ENCODE results near the gene SPR.

Gene SPR

GRCh38 chr2:72933207-72933606, 46.0 kb downstream of the SPR start:
- FAIRE-seq: no peak

GRCh38 chr2:72933646-72934151, 46.5 kb downstream of the SPR start:
- FAIRE-seq: no peak

- FAIRE-seq: no peak
These were observed 47.7 kb downstream of the SPR start for GRCh38 chr2:72934683-72935610.

- FAIRE-seq: no peak
These were observed 48.4 kb downstream of the SPR start for GRCh38 chr2:72935611-72935957.

GRCh38 chr2:72936660-72937355, 49.6 kb downstream of the SPR start:
- no peak for FAIRE-seq

- FAIRE-seq: no peak
These were observed 50.1 kb downstream of the SPR start for GRCh38 chr2:72937356-72937669.

- no peak for FAIRE-seq
These were observed 51.2 kb downstream of the SPR start for GRCh38 chr2:72938455-72938854.

GRCh38 chr2:72940361-72940760, 53.2 kb downstream of the SPR start:
- FAIRE-seq: no peak

- FAIRE-seq: no peak
These were observed 53.6 kb downstream of the SPR start for GRCh38 chr2:72940786-72941185.
